ENCODE measurements around the gene RPH3AL. TPM values are rescaled to one million over a fixed set of nuclear protein-coding genes. Genes with fewer than 3 reads are reported as not detected.

RPH3AL gene
- polyA plus RNA-seq, 3 donors: 0.71 to 1.9 (median 1.5) TPM

- 72% methylated on average over 19 of the region's 19 CpGs for WGBS (ENCODE audit: insufficient coverage)
- H3K27ac ChIP-seq (ENCODE audit: low read depth in 1 of 2, low read length in 2 of 2): no peak overlapping the region
- DNase-seq: no peak
Observed at GRCh38 chr17:383771-384621, 31.4 kb upstream of the RPH3AL start.

More at GRCh38 chr17:383771-384621, 31.4 kb upstream of the RPH3AL start:
- Histone ChIP-seq H3K4me1 (ENCODE audit: control insufficient read depth in 1 of 2, insufficient read depth in 2 of 2, low read length in 2 of 2) (peaks cover 11 to 16% of the 10 kb centered on the region in 2 donors), H3K4me2 (replicated peaks; ENCODE audit: extremely low read depth, low read length, poor library complexity, severe bottlenecking) (no peak overlapping the region), H3K36me3 (replicated peaks in 1 of 2; ENCODE audit: control insufficient read depth in 1 of 2, insufficient read depth in 2 of 2, low read length in 2 of 2) (no peaks in the 10 kb centered on the region), H3K9ac (ENCODE audit: insufficient read depth, low read length, poor library complexity, severe bottlenecking) (no peak overlapping the region), H3K4me3 (replicated peaks in 1 of 3; ENCODE audit: low read depth in 2 of 3, low read length in 3 of 3) (no peak overlapping the region), H3K27me3 (ENCODE audit: control insufficient read depth in 2 of 2, insufficient read depth in 2 of 2, low read length in 2 of 2) (peaks cover 14 to 32% of the 10 kb centered on the region in 2 donors), H3K79me2 (ENCODE audit: insufficient read depth, low read length) (no peaks in the 10 kb centered on the region), H4K20me1 (ENCODE audit: insufficient read depth, low read length) (no peaks in the 10 kb centered on the region), H3K9me3 (replicated peaks in 1 of 2; ENCODE audit: control insufficient read depth in 1 of 2, insufficient read depth in 1 of 2, low read length in 2 of 2) (peaks cover 0 to 4% of the 10 kb centered on the region in 2 donors), H2AFZ (ENCODE audit: insufficient read depth, low read depth, low read length, poor library complexity, severe bottlenecking) (no peak overlapping the region)
- H3K4me1 Mint-ChIP-seq: peaks cover 17% of the 10 kb centered on the region
- peaks cover 7 to 8% of the 10 kb centered on the region in 2 donors for H3K36me3 Mint-ChIP-seq
- no peak for TF ChIP-seq CTCF (IDR thresholded peaks at IDR 0.05)
- no peak overlapping the region for H3K27ac Mint-ChIP-seq
- intact Hi-C loops (cut with micrococcal nuclease): loop anchor here in 1 of 2 donors (2.0 kb wide), 1 partner anchor 239 kb away; no protein-coding TSS in a partner anchor
- peak overlapping the region; percentile 53 to 87 for H3K4me3 Mint-ChIP-seq
- peaks cover 46 to 59% (median 48%) of the 10 kb centered on the region in 3 donors for H3K27me3 Mint-ChIP-seq (ENCODE audit: low read depth in 3 of 3)
- H3K9me3 Mint-ChIP-seq: peaks cover 0 to 13% (median 8%) of the 10 kb centered on the region in 7 donors
